ENCODE measurements around the gene TMEM129. TPM values are rescaled to one million over a fixed set of nuclear protein-coding genes. Genes with fewer than 3 reads are reported as not detected.
"Not testable (repeated sequence)": the region's sequence is repeated elsewhere in the genome, so short reads cannot be mapped to it uniquely, and the experiment has no call there.

The TMEM129 gene
- total and polyA plus RNA-seq, 8 donors = 24.3 to 41.1 (median 29.0) TPM

DNA sequence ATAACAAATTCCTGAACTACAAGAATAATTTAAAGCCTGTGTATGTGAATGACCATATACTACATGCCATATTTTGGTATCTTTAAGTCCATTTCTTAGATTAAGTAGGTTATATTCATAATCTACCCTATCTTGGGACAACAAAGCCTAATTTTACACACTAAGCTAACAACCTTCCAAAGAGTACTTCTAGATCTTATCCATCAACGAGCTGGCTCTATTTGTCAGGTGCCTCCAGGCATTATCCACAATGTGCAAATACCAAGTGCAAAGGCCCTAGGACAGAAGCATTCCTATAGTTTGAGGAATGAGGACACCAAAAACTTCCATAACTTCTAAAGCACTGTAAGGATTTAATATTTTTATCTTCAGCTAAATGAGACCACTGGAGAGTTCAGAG lies 12.5 kb downstream of the TMEM129 start:
- Histone ChIP-seq H3K4me1 (peaks cover 12 to 37% of the 10 kb centered on the region in 2 donors), H3K4me3 (no peak overlapping the region), H3K27me3 (no peaks in the 10 kb centered on the region), H3K27ac (peak overlapping the region in 1 of 2 donors; percentile 2), H3K9me3 (no peaks in the 10 kb centered on the region), H3K36me3 (peaks cover 0 to 36% of the 10 kb centered on the region in 2 donors)
- intact Hi-C loops (cut with DNase I) = no loop called here
- ATAC-seq (no peak), DNase-seq (no peak)
- TF ChIP-seq, protein P1, sequence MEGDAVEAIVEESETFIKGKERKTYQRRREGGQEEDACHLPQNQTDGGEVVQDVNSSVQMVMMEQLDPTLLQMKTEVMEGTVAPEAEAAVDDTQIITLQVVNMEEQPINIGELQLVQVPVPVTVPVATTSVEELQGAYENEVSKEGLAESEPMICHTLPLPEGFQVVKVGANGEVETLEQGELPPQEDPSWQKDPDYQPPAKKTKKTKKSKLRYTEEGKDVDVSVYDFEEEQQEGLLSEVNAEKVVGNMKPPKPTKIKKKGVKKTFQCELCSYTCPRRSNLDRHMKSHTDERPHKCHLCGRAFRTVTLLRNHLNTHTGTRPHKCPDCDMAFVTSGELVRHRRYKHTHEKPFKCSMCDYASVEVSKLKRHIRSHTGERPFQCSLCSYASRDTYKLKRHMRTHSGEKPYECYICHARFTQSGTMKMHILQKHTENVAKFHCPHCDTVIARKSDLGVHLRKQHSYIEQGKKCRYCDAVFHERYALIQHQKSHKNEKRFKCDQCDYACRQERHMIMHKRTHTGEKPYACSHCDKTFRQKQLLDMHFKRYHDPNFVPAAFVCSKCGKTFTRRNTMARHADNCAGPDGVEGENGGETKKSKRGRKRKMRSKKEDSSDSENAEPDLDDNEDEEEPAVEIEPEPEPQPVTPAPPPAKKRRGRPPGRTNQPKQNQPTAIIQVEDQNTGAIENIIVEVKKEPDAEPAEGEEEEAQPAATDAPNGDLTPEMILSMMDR (IDR thresholded peaks at IDR 0.05) = no peak

DNA sequence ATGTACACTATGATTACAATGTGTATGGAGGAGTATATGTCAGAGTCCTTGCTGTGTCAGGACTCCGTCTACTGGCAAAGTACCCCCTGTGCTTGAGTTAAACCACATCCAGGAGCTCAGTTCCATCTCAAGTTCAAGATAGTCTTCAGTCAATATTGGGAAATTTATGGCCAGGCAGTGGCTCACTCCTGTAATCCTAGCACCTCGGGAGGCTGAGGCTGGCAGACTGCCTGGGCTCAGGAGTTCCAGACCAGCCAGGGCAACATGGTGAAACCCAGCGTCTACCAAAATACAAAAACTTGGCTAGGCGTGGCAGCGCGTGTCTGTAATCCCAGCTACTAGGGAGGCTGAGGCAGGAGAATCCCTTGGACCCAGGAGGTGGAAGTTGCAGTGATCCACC lies 14.8 kb downstream of the TMEM129 start:
- peaks cover 5 to 57% of the 10 kb centered on the region in 2 donors for H3K36me3 ChIP-seq
- DNase-seq (no peak), ATAC-seq (no peak)
- no peaks in the 10 kb centered on the region for H3K27me3 ChIP-seq
- no peak overlapping the region for H3K27ac ChIP-seq
- intact Hi-C loops (cut with DNase I) = no loop called here
- H3K4me1 ChIP-seq = peaks cover 12 to 44% of the 10 kb centered on the region in 2 donors
- no peak overlapping the region for H3K4me3 ChIP-seq
- TF ChIP-seq, protein P1 (IDR thresholded peaks at IDR 0.05) = no peak
- no peaks in the 10 kb centered on the region for H3K9me3 ChIP-seq

DNA sequence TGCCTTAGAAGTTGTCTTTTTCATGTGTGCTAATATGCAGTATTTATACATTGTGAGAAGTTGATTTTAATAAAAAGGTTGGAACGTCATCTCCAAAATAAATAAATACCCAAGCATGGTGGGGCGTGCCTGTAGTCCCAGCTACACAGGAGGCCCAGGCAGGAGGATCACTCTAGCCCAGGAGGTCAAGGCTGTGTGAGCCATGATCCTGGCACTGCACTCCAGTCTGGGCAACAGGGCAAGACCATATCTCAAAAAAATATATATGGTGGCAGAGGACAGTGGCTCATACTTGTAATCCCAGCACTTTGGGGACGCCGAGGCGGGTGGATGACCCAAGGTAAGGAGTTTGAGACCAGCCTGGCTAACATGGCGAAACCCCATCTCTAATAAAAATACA lies 15.4 kb downstream of the TMEM129 start:
- DNase-seq (no peak), ATAC-seq (no peak)
- Histone ChIP-seq H3K27ac (no peak overlapping the region), H3K4me1 (peaks cover 10 to 40% of the 10 kb centered on the region in 2 donors), H3K36me3 (peaks cover 5 to 62% of the 10 kb centered on the region in 2 donors), H3K9me3 (no peaks in the 10 kb centered on the region), H3K27me3 (no peaks in the 10 kb centered on the region), H3K4me3 (no peak overlapping the region)
- intact Hi-C loops (cut with DNase I) = no loop called here
- TF ChIP-seq, protein P1 (IDR thresholded peaks at IDR 0.05) = no peak

DNA sequence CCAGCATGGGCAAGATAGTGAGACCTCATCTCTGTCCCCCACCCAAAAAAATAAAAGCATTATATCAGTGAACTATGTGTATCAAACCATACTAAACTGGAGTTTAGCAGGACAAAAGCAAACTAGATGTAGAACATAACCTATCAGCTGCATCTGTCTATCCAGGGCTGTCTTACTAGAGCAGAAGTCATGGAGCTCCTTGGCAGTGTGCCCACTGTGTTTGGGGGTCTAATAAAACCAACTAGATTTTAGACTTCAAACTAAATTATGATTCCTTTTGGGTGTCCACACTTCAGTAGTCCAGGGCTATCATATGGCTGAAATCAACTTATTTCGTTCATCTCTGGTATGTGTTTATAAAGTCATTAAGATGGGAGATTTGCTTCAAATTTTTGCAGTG lies 17.3 kb downstream of the TMEM129 start:
- ATAC-seq (no peak), DNase-seq (no peak)
- peaks cover 5 to 71% of the 10 kb centered on the region in 2 donors for H3K36me3 ChIP-seq
- no peak overlapping the region for H3K27ac ChIP-seq
- TF ChIP-seq, protein P1 (IDR thresholded peaks at IDR 0.05) = no peak
- no peak overlapping the region for H3K4me3 ChIP-seq
- no peaks in the 10 kb centered on the region for H3K27me3 ChIP-seq
- intact Hi-C loops (cut with DNase I) = no loop called here
- H3K4me1 ChIP-seq = peaks cover 2 to 28% of the 10 kb centered on the region in 2 donors
- H3K9me3 ChIP-seq = no peaks in the 10 kb centered on the region

DNA sequence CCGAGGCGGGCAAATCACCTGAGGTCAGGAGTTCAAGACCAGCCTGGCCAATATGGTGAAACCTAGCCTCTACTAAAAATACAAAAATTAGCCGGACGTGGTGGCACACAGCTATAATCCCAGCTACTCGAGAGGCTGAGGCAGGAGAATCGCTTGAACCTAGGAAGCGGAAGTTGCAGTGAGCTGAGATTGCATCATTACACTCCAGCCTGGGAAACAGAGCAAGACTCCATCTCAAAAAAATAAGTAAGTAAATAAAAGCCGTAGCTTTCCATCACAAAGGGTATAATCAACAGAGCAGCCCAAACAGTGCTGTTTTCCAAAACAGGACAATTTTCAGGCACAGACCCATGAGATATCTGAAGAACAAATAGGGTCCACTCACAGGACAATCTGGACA lies 19.5 kb downstream of the TMEM129 start:
- ATAC-seq; H3K27me3 ChIP-seq; intact Hi-C loops (cut with DNase I); H3K4me3 ChIP-seq; H3K9me3 ChIP-seq; DNase-seq: not testable (repeated sequence)
- Histone ChIP-seq H3K27ac (peak overlapping the region in 1 of 2 donors; percentile 48), H3K36me3 (peaks cover 5 to 89% of the 10 kb centered on the region in 2 donors), H3K4me1 (peaks cover 0 to 23% of the 10 kb centered on the region in 2 donors)

DNA sequence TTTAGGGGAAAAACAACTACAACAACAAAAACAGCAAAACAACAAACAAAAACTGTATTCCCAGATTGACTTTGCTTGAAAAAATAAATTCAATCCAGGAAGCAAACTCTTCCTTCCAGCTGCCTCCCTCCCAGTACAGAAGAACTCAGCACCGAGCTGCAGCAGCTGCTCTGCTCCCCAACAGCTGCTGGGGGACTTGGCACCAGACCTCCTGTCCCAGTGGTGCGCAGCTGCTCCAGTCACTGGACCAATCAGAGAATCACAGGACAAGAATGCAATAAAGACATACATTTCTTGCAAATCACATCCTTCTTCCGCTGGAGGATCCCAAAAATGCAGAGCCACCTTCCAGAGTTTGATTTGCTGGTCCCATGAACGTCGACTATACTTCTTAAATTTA lies 25.2 kb downstream of the TMEM129 start:
- no peak for ATAC-seq
- no peaks in the 10 kb centered on the region for H3K9me3 ChIP-seq
- no peak for DNase-seq
- no peak overlapping the region for H3K4me3 ChIP-seq
- H3K27me3 ChIP-seq = no peaks in the 10 kb centered on the region
- TF ChIP-seq, protein P1 (IDR thresholded peaks at IDR 0.05) = no peak
- peaks cover 0 to 19% of the 10 kb centered on the region in 2 donors for H3K4me1 ChIP-seq
- intact Hi-C loops (cut with DNase I) = no loop called here
- peaks cover 0 to 95% of the 10 kb centered on the region in 2 donors for H3K36me3 ChIP-seq
- H3K27ac ChIP-seq = no peak overlapping the region

Data from left lung (tissue), 10 donors.